ENCODE data around the gene LMOD1. TPM values are rescaled to one million over a fixed set of nuclear protein-coding genes. Genes with fewer than 3 reads are reported as not detected.

Gene LMOD1
- total and polyA plus RNA-seq, 12 donors: 1.3 to 171 (median 76.1) TPM

DNA sequence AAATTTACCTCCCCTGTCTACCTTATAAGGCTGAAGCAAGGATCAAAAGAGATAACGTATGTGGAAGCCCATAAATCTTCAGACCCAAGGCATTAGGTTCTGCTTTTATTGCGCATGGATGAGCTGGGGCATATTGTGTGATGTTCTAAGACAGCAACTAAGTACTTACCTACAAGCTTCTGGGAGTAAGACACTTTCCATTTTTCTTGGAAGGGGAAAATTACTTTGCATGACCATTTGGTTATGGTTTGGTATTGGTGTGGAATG is 21.1 kb downstream of the LMOD1 start:
- H3K9me3 ChIP-seq (replicated peaks in 1 of 3): no peaks in the 10 kb centered on the region
- no peaks in the 10 kb centered on the region for H3K27me3 ChIP-seq
- peaks cover 17 to 29% of the 10 kb centered on the region in 2 donors for H3K4me1 ChIP-seq (replicated peaks in 1 of 2)
- 32 to 58% (median 41%) methylated on average over 2 of the region's 2 CpGs for WGBS, 4 donors
- H3K27ac ChIP-seq: no peak overlapping the region
- no peak for DNase-seq
- intact Hi-C loops (cut with DNase I): no loop called here
- H3K36me3 ChIP-seq (replicated peaks in 1 of 2): no peaks in the 10 kb centered on the region
- TF ChIP-seq, protein P1, sequence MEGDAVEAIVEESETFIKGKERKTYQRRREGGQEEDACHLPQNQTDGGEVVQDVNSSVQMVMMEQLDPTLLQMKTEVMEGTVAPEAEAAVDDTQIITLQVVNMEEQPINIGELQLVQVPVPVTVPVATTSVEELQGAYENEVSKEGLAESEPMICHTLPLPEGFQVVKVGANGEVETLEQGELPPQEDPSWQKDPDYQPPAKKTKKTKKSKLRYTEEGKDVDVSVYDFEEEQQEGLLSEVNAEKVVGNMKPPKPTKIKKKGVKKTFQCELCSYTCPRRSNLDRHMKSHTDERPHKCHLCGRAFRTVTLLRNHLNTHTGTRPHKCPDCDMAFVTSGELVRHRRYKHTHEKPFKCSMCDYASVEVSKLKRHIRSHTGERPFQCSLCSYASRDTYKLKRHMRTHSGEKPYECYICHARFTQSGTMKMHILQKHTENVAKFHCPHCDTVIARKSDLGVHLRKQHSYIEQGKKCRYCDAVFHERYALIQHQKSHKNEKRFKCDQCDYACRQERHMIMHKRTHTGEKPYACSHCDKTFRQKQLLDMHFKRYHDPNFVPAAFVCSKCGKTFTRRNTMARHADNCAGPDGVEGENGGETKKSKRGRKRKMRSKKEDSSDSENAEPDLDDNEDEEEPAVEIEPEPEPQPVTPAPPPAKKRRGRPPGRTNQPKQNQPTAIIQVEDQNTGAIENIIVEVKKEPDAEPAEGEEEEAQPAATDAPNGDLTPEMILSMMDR (IDR thresholded peaks at IDR 0.05): no peak
- no peak for TF ChIP-seq POLR2A (IDR thresholded peaks at IDR 0.05)
- no peak overlapping the region for H3K4me3 ChIP-seq

DNA sequence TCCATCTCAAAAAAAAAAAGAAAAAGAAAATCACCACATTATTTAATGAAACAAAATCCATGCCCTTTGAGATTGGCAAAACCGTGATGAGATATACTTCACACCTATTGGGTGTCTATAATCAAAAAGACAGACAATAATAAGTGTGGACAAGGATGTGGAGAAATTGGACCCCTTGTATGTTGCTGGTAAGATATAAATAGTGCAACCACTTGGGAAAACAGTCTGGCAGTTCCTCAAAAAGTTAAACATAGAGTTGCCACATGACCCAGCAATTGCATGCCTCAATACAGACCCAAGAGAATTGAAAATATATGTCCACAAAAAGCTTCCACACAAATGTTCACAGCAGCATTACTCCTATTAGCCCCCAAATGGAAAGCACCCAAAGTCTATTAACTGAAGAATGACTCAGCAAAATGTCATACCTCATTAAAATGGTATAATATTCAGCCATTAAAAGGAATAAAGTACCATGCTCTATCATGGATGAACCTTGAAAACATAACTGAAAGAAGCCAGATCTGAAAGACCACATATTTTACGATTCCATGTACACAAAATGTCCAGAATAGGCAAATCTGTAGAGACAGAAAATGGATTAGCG is 24.3 kb downstream of the LMOD1 start:
- Histone ChIP-seq H3K4me3 (no peak overlapping the region), H3K9me3 (replicated peaks in 1 of 3) (no peaks in the 10 kb centered on the region), H3K27me3 (no peaks in the 10 kb centered on the region), H3K4me1 (replicated peaks in 1 of 2) (peaks cover 32 to 50% of the 10 kb centered on the region in 2 donors), H3K27ac (no peak overlapping the region), H3K36me3 (replicated peaks in 1 of 2) (no peaks in the 10 kb centered on the region)
- WGBS, 4 donors: 93 to 97% (median 94%) methylated on average over 3 of the region's 3 CpGs
- TF ChIP-seq POLR2A (IDR thresholded peaks at IDR 0.05): no peak
- TF ChIP-seq, protein P1 (IDR thresholded peaks at IDR 0.05): no peak
- DNase-seq: no peak
- intact Hi-C loops (cut with DNase I): no loop called here

DNA sequence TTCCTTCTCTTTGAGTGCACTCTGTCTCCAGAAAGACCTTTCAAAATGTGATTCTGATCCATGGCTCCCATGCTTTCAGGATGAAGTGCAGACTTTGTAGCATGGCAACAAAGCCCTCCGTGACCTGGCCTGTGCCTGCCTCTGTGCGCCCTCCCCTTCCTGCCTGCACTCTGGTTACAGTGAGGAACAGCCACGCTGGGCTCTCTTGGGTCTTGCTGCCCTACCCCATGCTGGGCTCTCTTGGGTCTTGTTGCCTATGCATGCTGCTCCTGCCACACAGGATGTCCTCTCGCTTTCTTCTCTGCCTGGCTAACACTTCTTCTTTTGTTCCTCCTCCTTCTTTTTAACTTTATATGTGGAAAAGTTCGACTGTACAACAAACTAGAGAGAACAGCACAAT is 28.0 kb downstream of the LMOD1 start:
- TF ChIP-seq POLR2A (IDR thresholded peaks at IDR 0.05): no peak
- TF ChIP-seq, protein P1 (IDR thresholded peaks at IDR 0.05): no peak
- no peaks in the 10 kb centered on the region for H3K36me3 ChIP-seq (replicated peaks in 1 of 2)
- H3K4me1 ChIP-seq (replicated peaks in 1 of 2): peaks cover 30 to 41% of the 10 kb centered on the region in 2 donors
- intact Hi-C loops (cut with DNase I): no loop called here
- no peak overlapping the region for H3K4me3 ChIP-seq
- H3K9me3 ChIP-seq (replicated peaks in 1 of 3): no peaks in the 10 kb centered on the region
- H3K27me3 ChIP-seq: no peaks in the 10 kb centered on the region
- DNase-seq: no peak
- WGBS, 4 donors: 84 to 89% (median 87%) methylated on average over 5 of the region's 5 CpGs
- peak overlapping the region in 4 of 5 donors; percentile 38 to 86 (median 62) for H3K27ac ChIP-seq

DNA sequence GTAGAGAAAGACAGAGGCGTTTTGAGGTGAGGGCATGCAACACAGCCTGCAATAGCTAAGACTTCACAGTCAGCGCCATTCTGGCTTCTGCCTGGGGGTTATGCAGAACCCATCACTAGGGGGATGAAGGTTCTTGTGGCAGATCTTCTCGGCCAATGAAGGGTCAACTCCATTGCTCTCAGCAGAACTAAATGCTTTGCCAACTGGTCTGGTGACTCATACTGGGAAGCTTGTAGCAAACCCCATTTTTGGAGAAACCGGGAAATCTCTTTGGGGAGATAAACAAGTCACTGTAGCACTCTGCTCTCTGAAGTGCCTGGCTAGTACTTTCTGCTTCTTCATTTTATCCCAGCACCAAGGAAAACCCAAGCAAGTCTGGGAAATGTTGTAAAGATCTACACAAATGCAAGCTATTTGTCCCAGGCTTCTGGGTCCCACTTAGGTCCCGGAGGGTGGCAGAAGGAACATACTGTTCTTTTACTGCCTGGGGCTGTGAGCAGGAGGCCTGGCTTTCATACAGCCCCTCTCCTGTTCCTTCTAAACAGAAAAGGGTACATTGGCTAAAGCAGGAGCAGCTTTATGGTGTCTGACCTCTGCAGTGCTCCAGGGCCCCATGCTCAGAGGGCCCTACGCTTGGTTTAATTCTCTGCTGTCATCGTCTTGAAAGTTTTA is 28.9 kb downstream of the LMOD1 start:
- DNase-seq: peak in 3 of 7 donors; percentile 51 to 78 (median 63)
- H3K27ac ChIP-seq: peak overlapping the region in 4 of 5 donors; percentile 38 to 86 (median 62)
- WGBS, 4 donors: 66 to 69% (median 68%) methylated on average over 7 of the region's 7 CpGs
- H3K4me3 ChIP-seq: no peak overlapping the region
- intact Hi-C loops (cut with DNase I): no loop called here
- TF ChIP-seq, protein P1 (IDR thresholded peaks at IDR 0.05): no peak
- TF ChIP-seq POLR2A (IDR thresholded peaks at IDR 0.05): no peak
- H3K36me3 ChIP-seq (replicated peaks in 1 of 2): no peaks in the 10 kb centered on the region
- H3K27me3 ChIP-seq: no peaks in the 10 kb centered on the region
- H3K9me3 ChIP-seq (replicated peaks in 1 of 3): no peaks in the 10 kb centered on the region
- peaks cover 30 to 41% of the 10 kb centered on the region in 2 donors for H3K4me1 ChIP-seq (replicated peaks in 1 of 2)

Measured in adrenal gland (tissue), 12 donors.